Activated CD4-positive, alpha-beta T cell treated with anti-CD3 and anti-CD28 coated beads, Interleukin-10, Interleukin-2, amounts not matched to agents 100 ng/mL and 50 ng/mL, durations not matched to agents 16 hours and 8 hours (primary cell): ENCODE measurements around the gene POTEF.
"Not testable (repeated sequence)": the region's sequence is repeated elsewhere in the genome, so short reads cannot be mapped to it uniquely, and the experiment has no call there.

ENCODE experiments used
- DNase-seq: peaks from one replicate; pipeline ENCODE4 v3.0.0-alpha.2; 2020

Gene POTEF

GRCh38 chr2:130152136-130152815 is 23.3 kb upstream of the POTEF start:
- DNase-seq = not testable (repeated sequence)

GRCh38 chr2:130151145-130151512 is 22.1 kb upstream of the POTEF start:
- DNase-seq = not testable (repeated sequence)

GRCh38 chr2:130150181-130151144 is 21.4 kb upstream of the POTEF start:
- no peak for DNase-seq

GRCh38 chr2:130148515-130148914 is 19.5 kb upstream of the POTEF start:
- not testable (repeated sequence) for DNase-seq

GRCh38 chr2:130145006-130145414 is 16.0 kb upstream of the POTEF start, which contains the start of gene CCDC74B:
CCDC74B (minus strand) TSS chr2:130145112; CDS start chr2:130144996, 116 bp downstream.
- peak; percentile 75 for DNase-seq

GRCh38 chr2:130143266-130144039 is 14.4 kb upstream of the POTEF start:
- peak; percentile 25 for DNase-seq

- DNase-seq = not testable (repeated sequence)
These were observed 13.6 kb upstream of the POTEF start for GRCh38 chr2:130142396-130143265.

GRCh38 chr2:130141645-130142370 is 12.8 kb upstream of the POTEF start:
- DNase-seq = not testable (repeated sequence)

GRCh38 chr2:130141002-130141401 is 12.0 kb upstream of the POTEF start:
- DNase-seq = not testable (repeated sequence)

- DNase-seq = not testable (repeated sequence)
These were observed 11.5 kb upstream of the POTEF start for GRCh38 chr2:130140516-130140915.

- not testable (repeated sequence) for DNase-seq
These were observed 10.6 kb upstream of the POTEF start for GRCh38 chr2:130139331-130140280.

- DNase-seq = not testable (repeated sequence)
These were observed 9.8 kb upstream of the POTEF start for GRCh38 chr2:130138841-130139251.

GRCh38 chr2:130138326-130138725 is 9.3 kb upstream of the POTEF start:
- DNase-seq = not testable (repeated sequence)

GRCh38 chr2:130137118-130137517 is 8.1 kb upstream of the POTEF start:
- DNase-seq = not testable (repeated sequence)

GRCh38 chr2:130136546-130136945 is 7.5 kb upstream of the POTEF start:
- DNase-seq = not testable (repeated sequence)

GRCh38 chr2:130135692-130136541 is 6.9 kb upstream of the POTEF start:
- DNase-seq = no peak

GRCh38 chr2:130128464-130128863 is 558 bp downstream of the POTEF start:
- not testable (repeated sequence) for DNase-seq

- DNase-seq = not testable (repeated sequence)
These were observed 1.3 kb downstream of the POTEF start for GRCh38 chr2:130127726-130128125.

GRCh38 chr2:130120924-130121323 is 8.1 kb downstream of the POTEF start:
- not testable (repeated sequence) for DNase-seq
